SK-N-SH (cell line): ENCODE results near the gene GIMAP2.

Experiments used
- CTCF ChIP-seq: fragments of 200-600 bp; sonication (generic); IDR thresholded peaks from 2 replicates; pipeline ENCODE4 v1.6.1; 2017; ENCODE audit warnings: antibody characterized with exemption, mild to moderate bottlenecking, moderate library complexity
- FOXM1 ChIP-seq: IDR thresholded peaks from 2 replicates; pipeline ENCODE4 v1.4.0; 2012; ENCODE audit warnings: low read depth, mild to moderate bottlenecking
- JUND ChIP-seq: IDR thresholded peaks from 2 replicates; pipeline ENCODE4 v1.4.0; 2012
- MAX ChIP-seq: IDR thresholded peaks from 2 replicates; pipeline ENCODE4 v1.4.0; 2012; ENCODE audit warnings: low read depth
- MXI1 ChIP-seq: IDR thresholded peaks from 2 replicates; pipeline ENCODE4 v1.6.1; 2012; ENCODE audit warnings: mild to moderate bottlenecking, low read depth, low read length, improper control_type of control experiment
- NRF1 ChIP-seq: IDR thresholded peaks from 2 replicates; pipeline ENCODE4 v1.6.1; 2012; ENCODE audit warnings: low read depth, mild to moderate bottlenecking, low read length
- REST ChIP-seq: IDR thresholded peaks from 2 replicates; pipeline ENCODE4 v1.6.1; 2012; ENCODE audit warnings: mild to moderate bottlenecking, low read depth, low read length, moderate library complexity
- RXRA ChIP-seq: IDR thresholded peaks from 2 replicates; pipeline ENCODE4 v1.4.0; 2012; ENCODE audit warnings: low read depth, mild to moderate bottlenecking, borderline replicate concordance
- SIN3A ChIP-seq: IDR thresholded peaks from 2 replicates; pipeline ENCODE4 v1.6.1; 2012; ENCODE audit warnings: low read depth, mild to moderate bottlenecking, low read length, moderate library complexity, borderline replicate concordance
- SMC3 ChIP-seq: IDR thresholded peaks from 2 replicates; pipeline ENCODE4 v1.6.1; 2012; ENCODE audit warnings: low read depth, low read length, improper control_type of control experiment
- TAF1 ChIP-seq: IDR thresholded peaks from 2 replicates; pipeline ENCODE4 v1.6.1; 2012; ENCODE audit warnings: low read depth, mild to moderate bottlenecking, low read length, moderate library complexity, borderline replicate concordance
- TCF12 ChIP-seq: IDR thresholded peaks from 2 replicates; pipeline ENCODE4 v1.4.0; 2012

- no peak for TF ChIP-seq CTCF
- no peak for TF ChIP-seq MXI1
- no peak for TF ChIP-seq SIN3A
- no peak for TF ChIP-seq SMC3
- TF ChIP-seq TAF1 = no peak
- TF ChIP-seq FOXM1 = no peak
- no peak for TF ChIP-seq MAX
- no peak for TF ChIP-seq RXRA
- TF ChIP-seq JUND = no peak
- no peak for TF ChIP-seq NRF1
- no peak for TF ChIP-seq TCF12
- TF ChIP-seq REST = no peak
These were observed 24.4 kb upstream of the GIMAP2 start for GRCh38 chr7:150660939-150661613.
